NCI-H1694 (cell line): ENCODE data around the gene LGI1.

Source experiments
- DNase-seq: peaks from one replicate; lab custom pipeline; 2025; lab: John Stamatoyannopoulos, UW

LGI1 gene

DNA sequence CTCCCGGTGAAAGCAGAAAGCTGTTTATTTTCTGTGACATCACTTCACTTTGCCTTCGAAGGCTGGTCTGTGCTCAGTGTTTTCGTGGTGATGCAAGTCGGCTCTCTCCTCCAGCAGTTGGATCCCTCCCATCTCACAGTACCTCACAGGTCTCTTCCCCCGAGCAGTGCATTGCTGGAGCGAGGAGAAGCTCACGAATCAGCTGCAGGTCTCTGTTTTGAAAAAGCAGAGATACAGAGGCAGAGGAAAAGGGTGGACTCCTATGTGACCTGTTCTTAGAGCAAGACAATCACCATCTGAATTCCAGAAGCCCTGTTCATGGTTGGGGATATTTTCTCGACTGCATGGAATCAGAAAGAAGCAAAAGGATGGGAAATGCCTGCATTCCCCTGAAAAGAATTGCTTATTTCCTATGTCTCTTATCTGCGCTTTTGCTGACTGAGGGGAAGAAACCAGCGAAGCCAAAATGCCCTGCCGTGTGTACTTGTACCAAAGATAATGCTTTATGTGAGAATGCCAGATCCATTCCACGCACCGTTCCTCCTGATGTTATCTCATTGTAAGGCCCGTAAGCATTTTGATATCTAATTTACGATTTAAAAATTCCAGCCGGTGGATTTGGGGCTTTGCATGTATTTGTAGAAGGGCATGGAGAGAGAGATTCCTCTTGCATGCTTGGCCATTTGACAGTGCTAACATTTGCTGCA, at the start of gene LGI1:
TSS of gene LGI1 (plus strand) at position 136 of the 707 bp plus-strand sequence. CDS start at position 345, 209 bp downstream.
- no peak for DNase-seq

- DNase-seq, result no peak
These were observed 47.3 kb upstream of the LGI1 start for GRCh38 chr10:93710333-93710909.

- DNase-seq, result no peak
These were observed 45.8 kb upstream of the LGI1 start for GRCh38 chr10:93711891-93712290.

GRCh38 chr10:93712593-93712992, 45.1 kb upstream of the LGI1 start:
- no peak for DNase-seq

- no peak for DNase-seq
These were observed 42.4 kb upstream of the LGI1 start for GRCh38 chr10:93715345-93715744.

GRCh38 chr10:93716766-93717165, 41.0 kb upstream of the LGI1 start:
- no peak for DNase-seq

DNA sequence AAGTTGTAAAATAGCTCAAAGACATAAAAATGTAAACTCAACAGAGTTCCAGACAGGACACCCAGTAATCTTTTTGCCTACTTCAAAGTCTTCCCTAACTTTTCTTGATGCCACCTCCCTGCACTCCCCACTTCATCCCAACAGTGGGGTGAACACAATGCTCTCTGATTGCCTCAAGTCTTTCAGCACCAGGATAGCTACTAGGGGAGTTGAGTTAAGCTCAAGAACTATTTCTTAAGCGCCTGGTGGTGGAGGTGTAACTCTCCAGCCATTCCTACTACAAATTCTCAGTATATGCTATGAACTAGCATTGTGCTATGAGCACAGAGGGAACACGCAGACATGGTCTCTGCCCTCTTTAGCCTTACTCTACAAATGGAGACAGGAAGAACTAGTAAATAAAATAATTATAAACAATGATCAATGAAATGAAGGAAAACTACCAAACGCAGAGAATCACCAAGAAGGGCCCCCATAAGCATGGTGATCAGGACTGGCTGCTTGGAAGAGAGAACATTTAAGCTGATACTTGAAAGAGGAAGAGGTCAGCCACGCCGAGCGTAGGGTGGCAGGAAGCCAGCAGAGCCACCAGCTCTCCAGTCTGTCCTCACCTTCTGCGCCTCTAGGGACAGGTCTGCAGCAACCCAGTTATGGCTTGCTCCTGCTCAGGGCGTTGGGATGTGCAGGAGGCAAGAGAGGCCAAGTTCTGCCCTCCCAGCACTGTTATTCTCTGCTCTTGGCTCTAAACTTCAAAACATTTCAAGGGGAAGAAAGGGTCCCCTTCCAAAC, 38.6 kb upstream of the LGI1 start:
- no peak for DNase-seq

- no peak for DNase-seq
These were observed 37.8 kb upstream of the LGI1 start for GRCh38 chr10:93719901-93720300.

DNA sequence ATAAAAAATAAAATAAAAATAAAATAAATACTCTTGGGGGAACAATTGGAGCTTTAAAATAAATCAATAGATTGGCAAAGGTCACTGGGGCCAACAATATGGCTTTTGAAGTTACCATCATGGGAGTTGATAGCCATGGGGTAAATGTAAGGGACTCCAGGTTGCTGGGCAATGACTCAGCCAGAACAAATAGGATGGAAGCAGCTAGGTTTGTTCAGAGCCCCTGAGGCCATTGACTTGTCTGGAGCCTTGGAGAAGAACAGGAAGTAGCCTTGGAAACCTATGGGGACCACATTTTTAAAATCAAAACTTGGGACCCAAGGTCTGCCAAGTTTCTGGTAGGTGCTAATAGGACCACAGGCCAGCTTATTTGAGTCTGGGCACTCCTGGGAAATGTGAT, 35.2 kb upstream of the LGI1 start:
- no peak for DNase-seq

- no peak for DNase-seq
These were observed 34.6 kb upstream of the LGI1 start for GRCh38 chr10:93723153-93723552.

DNA sequence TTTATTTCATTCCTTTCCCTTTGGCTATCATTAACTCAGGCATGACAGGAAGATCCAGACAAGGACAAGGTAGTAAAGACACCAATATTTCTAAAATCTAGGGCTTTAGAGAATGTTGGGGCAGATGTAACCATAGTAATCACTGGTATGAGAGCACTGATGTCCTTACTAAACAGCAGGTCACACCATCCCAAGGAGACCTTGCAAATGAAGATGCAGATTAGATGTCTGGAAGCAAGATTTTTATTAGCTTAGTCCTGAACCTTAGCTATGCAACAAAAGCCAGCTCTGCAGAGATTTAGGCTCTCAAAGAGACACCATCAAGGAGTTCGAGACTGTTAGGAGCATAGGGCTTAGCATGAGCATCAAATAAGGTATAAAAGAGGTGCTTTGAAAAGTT, 31.7 kb upstream of the LGI1 start:
- DNase-seq, result no peak

DNA sequence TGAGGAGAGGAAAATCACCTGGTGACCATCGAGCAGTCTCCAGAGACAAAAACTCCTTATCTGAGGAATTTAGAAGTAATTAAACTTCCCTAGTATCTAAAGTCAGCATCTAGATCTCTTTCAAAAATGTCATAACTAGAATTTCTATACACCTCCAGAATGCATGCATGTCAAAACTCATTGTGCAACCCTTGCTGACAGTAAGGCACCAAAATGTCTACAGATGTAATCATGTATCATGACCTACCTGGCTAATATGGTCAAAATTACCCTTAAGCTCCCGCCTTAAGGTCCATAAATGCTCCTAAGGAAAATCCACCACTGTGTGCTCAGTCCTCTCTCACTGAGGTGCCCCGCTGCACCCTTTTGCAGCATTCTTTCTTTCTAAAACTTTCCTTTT, 16.4 kb upstream of the LGI1 start:
- no peak for DNase-seq

DNA sequence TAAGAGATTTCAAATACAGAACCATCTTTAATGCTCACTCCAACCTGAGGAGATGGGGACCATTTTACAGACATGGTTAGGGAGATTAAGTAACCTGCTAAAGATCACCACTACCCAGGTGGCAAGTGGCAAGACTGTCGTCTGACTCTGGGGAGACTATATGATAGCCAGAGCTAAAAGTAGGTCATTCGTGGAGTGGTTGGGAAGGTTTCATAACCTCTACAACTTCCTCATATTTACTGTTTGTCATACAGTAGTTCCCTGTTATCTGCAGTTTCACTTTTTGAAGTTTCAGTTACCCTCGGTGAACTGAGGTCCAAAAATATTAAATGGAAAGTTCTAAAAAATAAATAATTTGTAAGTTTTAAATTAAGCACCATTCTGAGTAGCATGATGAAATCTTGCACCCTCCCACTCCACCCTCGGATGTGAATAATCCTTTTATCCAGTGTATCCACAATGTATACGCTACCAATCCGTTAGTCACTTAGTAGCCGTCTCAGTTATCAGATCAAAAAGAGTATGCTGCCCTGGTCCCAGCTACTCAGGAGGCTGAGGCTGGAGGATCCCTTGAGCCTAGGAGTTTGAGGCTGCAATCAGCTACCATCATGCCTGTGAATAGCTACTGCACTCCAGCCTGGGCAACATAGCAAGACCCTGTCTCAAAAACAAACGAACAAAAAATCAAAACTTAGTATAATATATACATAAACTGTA, 14.9 kb upstream of the LGI1 start:
- no peak for DNase-seq

- peak; percentile 15 for DNase-seq
These were observed 12.2 kb upstream of the LGI1 start for GRCh38 chr10:93745408-93746065.

- DNase-seq, result no peak
These were observed 10.9 kb upstream of the LGI1 start for GRCh38 chr10:93746844-93747284.

DNA sequence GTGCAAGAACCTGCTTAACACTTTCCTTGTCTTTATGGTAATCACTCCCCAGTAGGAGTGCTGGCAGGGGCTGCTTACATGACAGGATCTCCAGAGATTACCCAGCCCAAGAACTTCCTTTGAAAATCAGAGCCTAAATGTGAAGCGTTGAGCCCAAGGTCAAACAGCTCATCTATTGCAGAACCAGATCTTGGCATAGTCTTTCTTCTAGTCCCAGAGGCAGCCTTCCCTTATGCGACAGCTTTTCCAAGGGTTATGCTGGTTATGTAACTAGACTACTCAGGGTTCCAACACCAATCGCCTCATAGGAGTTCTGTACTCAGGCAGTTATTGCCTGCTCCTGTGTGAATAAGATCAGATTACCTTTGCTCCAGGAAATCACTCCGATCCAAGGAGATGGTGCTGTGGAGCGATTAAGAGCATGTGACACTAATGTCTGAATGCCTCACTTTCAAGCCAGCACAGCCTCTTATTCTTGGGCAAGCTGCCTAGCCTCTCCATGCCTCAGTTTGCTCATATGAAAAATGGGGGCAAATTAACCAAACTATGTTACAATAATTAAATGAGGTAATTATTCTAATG, 8.4 kb upstream of the LGI1 start:
- no peak for DNase-seq

DNA sequence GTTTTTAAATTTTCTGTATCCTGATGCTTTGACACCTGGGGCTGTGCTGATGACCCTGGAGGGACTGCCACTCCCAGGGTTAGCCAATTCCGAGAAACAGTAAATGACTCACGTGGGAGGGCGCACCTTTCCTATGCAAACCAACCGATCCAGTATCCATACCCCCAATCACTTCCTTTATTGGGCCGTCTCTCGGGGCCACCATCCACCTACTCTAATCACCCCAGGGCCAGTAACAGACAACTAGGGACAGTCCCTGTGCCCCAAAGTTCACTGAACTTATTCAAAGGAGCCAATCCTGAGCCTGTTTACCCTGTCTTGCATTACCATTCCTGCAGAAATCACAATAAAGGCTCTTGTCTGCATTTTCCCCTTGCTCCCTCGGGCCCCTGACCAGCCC, 6.6 kb upstream of the LGI1 start:
- no peak for DNase-seq

GRCh38 chr10:93751832-93752231, 5.9 kb upstream of the LGI1 start:
- DNase-seq, result no peak

GRCh38 chr10:93752761-93753160, 5.0 kb upstream of the LGI1 start:
- DNase-seq, result no peak

DNA sequence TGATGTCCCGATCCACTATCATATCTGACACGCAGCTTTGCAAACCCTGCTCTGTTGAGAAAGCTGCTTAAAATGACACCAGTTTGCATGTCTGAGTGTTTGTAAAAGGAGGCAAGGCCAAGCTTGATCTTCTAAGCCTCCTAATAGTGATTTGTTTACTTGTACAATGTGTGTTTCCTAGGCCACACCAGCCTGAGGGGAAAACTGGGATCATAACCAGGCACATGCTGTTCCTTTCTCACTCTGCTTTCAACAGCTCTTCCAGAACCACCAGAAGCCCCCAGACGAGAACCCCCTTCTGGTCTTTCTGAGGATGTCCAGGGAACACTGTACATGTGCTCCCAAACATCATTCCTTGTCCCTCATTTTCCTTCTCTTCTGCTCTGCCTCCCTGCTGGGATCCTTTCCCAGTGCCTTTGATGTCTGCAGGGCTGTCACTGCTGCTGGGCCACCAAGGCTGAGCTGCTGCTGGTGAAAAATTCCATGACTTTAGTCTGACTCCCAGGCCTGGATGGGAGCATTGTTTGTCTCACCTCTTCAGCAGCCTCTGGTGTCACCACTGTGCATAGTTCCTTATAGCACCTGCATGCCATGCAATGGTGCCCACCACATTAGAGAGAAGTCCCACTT, 4.0 kb upstream of the LGI1 start:
- DNase-seq, result no peak

GRCh38 chr10:93754761-93755160, 3.0 kb upstream of the LGI1 start:
- no peak for DNase-seq
